KOPT-K1 (cell line): ENCODE results near the gene ZGPAT.

Experiments
- H3K27ac ChIP-seq: fragments of 200-600 bp; sonication (generic); 2 replicates; pipeline ENCODE4 v1.5.1; 2016; ENCODE audit warnings: antibody characterized with exemption, mild to moderate bottlenecking, low read depth, low read length; ENCODE audit not compliant: poor library complexity, severe bottlenecking
- H3K36me3 ChIP-seq: fragments of 200-600 bp; sonication (generic); 2 replicates; pipeline ENCODE4 v1.5.1; 2017; ENCODE audit warnings: antibody characterized with exemption, mild to moderate bottlenecking, low read length, moderate library complexity; ENCODE audit not compliant: insufficient read depth
- H3K9me3 ChIP-seq: fragments of 200-600 bp; sonication (generic); 2 replicates; pipeline ENCODE4 v1.5.1; 2017; ENCODE audit warnings: antibody characterized with exemption, low read length, mild to moderate bottlenecking; ENCODE audit not compliant: insufficient read depth, poor library complexity, severe bottlenecking

Gene ZGPAT

GRCh38 chr20:63686094-63686491 lies 21.7 kb upstream of the ZGPAT start:
- peaks cover 10% of the 10 kb centered on the region; the same call in 1 of the 2 replicates for H3K36me3 ChIP-seq
- H3K9me3 ChIP-seq = no peaks in the 10 kb centered on the region
- no peak overlapping the region for H3K27ac ChIP-seq

DNA sequence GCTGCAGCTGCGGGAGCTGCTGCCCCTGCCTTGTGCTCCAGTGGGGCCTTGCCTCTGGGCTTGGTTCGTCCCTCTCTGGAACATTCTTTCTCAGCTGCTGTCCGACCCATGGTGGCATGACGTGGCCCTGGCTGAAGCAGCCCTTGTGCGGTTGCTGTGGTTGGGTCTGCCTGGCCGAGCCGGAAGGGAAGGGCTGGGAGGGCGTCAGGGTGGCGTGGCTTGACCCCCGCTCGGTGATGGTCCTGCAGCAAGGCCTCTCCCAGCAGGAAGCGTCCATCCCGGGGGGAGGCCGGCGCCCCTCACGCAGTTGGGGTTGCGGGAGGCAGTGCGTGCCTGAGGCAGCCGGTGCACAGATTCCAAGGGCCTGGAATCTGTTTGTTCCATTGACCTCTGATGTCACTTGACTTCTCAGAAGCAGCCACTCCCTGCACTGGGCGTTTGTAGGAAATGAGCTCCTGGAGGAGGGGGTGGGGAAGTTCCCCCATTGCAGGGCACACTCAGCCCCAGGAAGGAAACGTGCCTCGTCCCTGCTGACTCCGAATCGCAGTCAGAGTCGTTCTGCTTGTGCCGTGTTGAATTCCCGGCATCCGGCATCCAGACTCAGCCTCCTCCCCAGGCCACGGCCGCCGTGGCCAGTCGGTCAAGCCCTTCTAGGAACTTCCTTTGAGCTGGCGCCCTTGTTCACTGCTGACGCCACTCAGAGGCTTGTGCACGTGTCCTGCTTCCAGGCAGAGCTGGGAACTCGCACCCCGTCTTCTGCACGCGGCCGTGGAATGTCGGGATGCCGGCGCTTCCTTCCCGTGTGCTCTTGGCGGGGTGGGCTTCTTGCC lies 21.1 kb upstream of the ZGPAT start:
- peaks cover 10% of the 10 kb centered on the region; the same call in 1 of the 2 replicates for H3K36me3 ChIP-seq
- no peaks in the 10 kb centered on the region for H3K9me3 ChIP-seq
- no peak overlapping the region for H3K27ac ChIP-seq

DNA sequence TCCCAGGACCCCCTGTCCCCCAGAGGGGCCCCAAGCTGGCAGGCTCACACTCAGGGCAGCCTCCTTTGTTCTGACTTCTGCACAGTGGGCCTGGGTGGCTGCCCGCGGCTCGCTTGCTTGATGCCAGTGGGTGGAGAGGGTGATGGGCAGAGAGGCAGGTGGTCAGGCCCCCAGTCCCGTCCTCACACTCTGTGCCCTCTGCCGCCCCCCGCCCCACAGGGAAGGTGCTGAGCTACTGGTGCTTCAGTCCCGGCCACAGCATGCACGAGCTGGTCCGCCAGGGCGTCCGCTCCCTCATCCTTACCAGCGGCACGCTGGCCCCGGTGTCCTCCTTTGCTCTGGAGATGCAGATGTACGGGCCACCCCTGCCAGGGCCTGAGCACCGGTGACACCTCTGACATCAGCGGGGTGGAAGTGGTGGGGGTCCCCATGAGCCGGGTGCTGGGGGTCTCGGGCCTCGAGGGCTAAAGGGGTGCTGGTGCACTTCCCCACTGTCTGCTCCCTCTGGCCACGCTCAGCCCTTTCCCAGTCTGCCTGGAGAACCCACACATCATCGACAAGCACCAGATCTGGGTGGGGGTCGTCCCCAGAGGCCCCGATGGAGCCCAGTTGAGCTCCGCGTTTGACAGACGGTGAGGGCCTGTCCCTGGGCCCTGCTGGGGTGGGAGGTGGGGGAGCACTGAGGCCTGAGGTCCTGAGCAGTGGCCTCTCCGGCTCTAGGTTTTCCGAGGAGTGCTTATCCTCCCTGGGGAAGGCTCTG lies 20.2 kb upstream of the ZGPAT start:
- Histone ChIP-seq H3K9me3 (no peaks in the 10 kb centered on the region), H3K36me3 (peaks cover 5% of the 10 kb centered on the region; the same call in 1 of the 2 replicates), H3K27ac (no peak overlapping the region)

DNA sequence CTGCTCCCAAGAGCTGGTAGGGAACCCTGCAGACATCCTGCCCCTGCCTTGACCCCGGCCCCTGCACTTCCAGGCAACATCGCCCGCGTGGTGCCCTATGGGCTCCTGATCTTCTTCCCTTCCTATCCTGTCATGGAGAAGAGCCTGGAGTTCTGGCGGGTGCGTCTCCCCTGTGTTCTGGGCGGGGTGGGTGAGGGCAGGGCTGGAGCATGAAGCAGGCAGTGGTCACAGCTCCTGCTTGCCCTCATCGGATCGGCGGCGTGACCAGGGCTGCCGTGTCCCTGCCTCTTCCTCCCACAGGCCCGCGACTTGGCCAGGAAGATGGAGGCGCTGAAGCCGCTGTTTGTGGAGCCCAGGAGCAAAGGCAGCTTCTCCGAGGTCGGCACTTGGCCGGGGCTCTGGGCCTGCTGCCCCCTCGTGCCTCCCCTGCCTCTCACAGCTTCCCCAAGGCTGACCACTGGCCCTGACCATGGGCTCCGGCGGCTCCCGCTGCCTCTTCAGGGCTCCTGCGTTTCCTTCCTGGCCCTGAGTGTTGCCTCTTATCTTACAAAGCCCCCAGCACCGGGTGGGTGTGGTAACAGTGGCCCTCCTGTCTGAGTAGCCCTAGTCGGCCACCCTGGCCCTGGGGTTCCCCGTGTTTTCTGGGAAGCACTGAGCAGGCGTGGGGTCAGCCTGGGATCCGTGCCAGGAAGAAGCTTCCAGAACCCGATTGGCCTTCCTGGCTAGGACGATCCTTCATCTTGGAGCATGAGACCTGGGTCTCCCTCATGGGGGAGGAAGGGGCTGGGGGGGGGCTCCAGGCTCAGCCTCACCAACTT lies 19.4 kb upstream of the ZGPAT start:
- Histone ChIP-seq H3K36me3 (no peaks in the 10 kb centered on the region; the same call in 1 of the 2 replicates), H3K27ac (no peak overlapping the region), H3K9me3 (no peaks in the 10 kb centered on the region)

DNA sequence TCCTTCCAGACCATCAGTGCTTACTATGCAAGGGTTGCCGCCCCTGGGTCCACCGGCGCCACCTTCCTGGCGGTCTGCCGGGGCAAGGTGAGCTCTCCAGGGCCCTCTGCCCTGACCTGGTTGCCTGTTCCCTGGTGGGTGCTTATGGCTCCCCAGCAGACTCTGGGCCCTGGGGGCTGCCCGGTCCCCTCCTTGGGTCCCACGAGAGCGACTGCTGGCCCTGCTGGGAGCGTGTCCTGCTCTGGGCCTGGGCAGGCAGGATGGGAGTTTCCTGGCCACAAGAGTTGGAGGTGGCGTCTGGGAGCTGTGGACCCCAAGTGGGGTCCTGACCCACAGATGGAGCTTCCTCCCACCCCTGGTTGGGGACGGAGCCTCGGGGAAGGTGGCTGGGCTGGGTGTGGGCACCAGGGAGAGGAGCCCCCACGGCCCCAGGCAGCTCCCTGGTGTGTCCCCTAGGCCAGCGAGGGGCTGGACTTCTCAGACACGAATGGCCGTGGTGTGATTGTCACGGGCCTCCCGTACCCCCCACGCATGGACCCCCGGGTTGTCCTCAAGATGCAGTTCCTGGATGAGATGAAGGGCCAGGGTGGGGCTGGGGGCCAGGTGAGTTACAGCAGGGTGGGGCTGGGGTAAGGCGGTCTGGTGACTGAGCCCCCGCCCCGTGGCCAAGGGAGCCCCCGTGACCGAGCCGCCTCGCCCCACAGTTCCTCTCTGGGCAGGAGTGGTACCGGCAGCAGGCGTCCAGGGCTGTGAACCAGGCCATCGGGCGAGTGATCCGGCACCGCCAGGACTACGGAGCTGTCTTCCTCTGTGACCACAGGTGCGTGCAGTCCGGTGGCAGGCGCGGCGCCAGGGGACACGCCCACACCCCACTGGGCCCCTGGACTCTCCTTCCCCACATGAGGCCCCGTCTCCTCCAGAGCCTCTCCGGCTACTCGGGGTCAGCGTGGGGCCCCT lies 18.5 kb upstream of the ZGPAT start:
- peaks cover 2% of the 10 kb centered on the region; the same call in 1 of the 2 replicates for H3K36me3 ChIP-seq
- H3K9me3 ChIP-seq = no peaks in the 10 kb centered on the region
- H3K27ac ChIP-seq = no peak overlapping the region

- Histone ChIP-seq H3K9me3 (no peaks in the 10 kb centered on the region), H3K36me3 (peaks cover 9% of the 10 kb centered on the region; the same call in 1 of the 2 replicates), H3K27ac (no peak overlapping the region)
These were observed 17.6 kb upstream of the ZGPAT start for GRCh38 chr20:63690003-63690897.

GRCh38 chr20:63690898-63691710 lies 16.7 kb upstream of the ZGPAT start:
- H3K36me3 ChIP-seq = peaks cover 18% of the 10 kb centered on the region; the same call in 1 of the 2 replicates
- no peak overlapping the region for H3K27ac ChIP-seq
- H3K9me3 ChIP-seq = no peaks in the 10 kb centered on the region

GRCh38 chr20:63691711-63692435 lies 16.0 kb upstream of the ZGPAT start:
- Histone ChIP-seq H3K9me3 (no peaks in the 10 kb centered on the region), H3K27ac (no peak overlapping the region), H3K36me3 (peaks cover 20% of the 10 kb centered on the region; the same call in 1 of the 2 replicates)

DNA sequence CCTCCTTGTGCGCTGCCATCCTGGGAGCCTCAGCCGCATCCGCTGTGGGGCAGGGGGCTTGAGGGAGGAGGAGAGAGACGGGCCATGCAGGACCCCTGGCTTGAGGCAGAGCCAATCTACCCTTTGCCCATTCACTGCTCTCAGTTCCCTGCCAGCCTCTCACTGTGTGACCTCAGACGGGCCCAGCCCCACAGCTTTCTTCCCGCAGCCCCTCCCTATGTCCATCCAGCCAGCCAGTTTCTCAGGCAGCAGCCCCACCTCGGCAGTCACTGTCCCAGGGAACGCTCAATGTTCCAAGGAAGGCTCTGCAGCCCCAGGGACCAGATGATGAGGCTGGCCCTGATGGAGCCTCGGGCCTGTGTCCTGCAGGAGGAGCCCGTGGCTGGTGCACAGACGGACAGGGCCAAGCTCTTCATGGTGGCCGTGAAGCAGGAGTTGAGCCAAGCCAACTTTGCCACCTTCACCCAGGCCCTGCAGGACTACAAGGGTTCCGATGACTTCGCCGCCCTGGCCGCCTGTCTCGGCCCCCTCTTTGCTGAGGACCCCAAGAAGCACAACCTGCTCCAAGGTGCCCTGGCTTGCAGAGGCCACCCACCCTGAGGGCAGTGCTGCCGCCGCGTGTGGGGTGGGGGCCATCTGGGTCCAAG lies 15.3 kb upstream of the ZGPAT start:
- Histone ChIP-seq H3K9me3 (no peaks in the 10 kb centered on the region), H3K27ac (no peak overlapping the region), H3K36me3 (peaks cover 25% of the 10 kb centered on the region; the same call in 1 of the 2 replicates)

DNA sequence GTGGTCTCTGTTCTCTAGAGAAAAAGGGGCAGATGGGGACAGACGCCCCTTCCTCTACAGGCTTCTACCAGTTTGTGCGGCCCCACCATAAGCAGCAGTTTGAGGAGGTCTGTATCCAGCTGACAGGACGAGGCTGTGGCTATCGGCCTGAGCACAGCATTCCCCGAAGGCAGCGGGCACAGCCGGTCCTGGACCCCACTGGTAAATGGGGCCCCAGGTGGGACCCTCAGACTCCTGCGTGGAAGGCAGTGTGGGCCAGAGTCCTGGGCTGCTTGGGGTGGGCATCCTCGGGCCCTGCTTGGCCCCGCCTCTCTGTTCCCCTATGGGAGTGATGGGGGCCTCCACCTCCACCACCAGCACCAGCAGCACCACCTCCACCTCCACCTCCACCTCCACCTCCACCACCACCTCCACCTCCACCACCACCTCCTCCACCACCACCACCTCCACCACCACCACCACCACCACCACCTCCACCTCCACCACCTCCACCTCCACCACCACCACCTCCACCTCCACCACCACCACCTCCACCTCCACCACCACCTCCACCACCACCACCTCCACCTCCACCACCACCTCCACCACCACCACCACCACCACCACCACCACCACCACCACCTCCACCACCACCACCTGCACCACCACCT lies 14.6 kb upstream of the ZGPAT start:
- Histone ChIP-seq H3K9me3 (no peaks in the 10 kb centered on the region), H3K36me3 (peaks cover 25% of the 10 kb centered on the region; the same call in 1 of the 2 replicates), H3K27ac (no peak overlapping the region)
